Left lung (tissue), 10 donors: ENCODE data around the gene ANKRD10. TPM values are rescaled to one million over a fixed set of nuclear protein-coding genes. Genes with fewer than 3 reads are reported as not detected.

ENCODE experiments used
- ATAC-seq: fragments of 200-7000 bp; cut with Tn5 transposase; one replicate; pipeline ENCODE4 v1.9.1; 2020; ENCODE audit warnings: moderate library complexity
- DNase-seq, 4 donors: peaks; one replicate each; pipeline ENCODE4 v3.0.0-alpha.2; 2013 to 2020
- H3K27ac ChIP-seq, 2 donors: fragments of 200-600 bp; sonication (generic) in 1 of 2; one replicate each; pipeline versions ENCODE4 v1.5.0 to v1.8.0; 2020 to 2021
- H3K27me3 ChIP-seq, 2 donors: fragments of 200-600 bp; sonication (generic) in 1 of 2; one replicate each; pipeline versions ENCODE4 v1.5.0 to v1.8.0; 2020 to 2021
- H3K36me3 ChIP-seq, 2 donors: fragments of 200-600 bp; sonication (generic) in 1 of 2; one replicate each; pipeline versions ENCODE4 v1.5.0 to v1.8.0; 2020 to 2021
- H3K4me1 ChIP-seq, 2 donors: fragments of 200-600 bp; one replicate each; pipeline ENCODE4 v1.8.0; 2021
- H3K4me3 ChIP-seq, 2 donors: fragments of 200-600 bp; sonication (generic) in 1 of 2; one replicate each; pipeline versions ENCODE4 v1.5.0 to v1.8.0; 2020 to 2021; ENCODE audit warnings: mild to moderate bottlenecking in 1 of 2
- H3K9me3 ChIP-seq, 2 donors: fragments of 200-600 bp; sonication (generic) in 1 of 2; one replicate each; pipeline versions ENCODE4 v1.5.0 to v1.8.0; 2020 to 2021
- intact Hi-C, 2 donors: fragments of 100-400 bp; cut with DNase I; formaldehyde crosslinking; loops; one replicate each; pipeline versions ENCODE4 v1.11.2 to v1.14.2; 2022
- polyA plus RNA-seq, 6 donors: library from polyadenylated mRNA; unstranded; fragments of 120-200 nt; gene quantifications; one replicate each; pipeline ENCODE4 v1.2.1, GENCODE V29; 2013; ENCODE audit not compliant: insufficient read length in 6 of 6
- total RNA-seq, 2 donors: library from RNA; stranded (reverse); fragmentation: NEBNext Ultra II Directional; extraction: Animal tissue kit (Norgen Biotek cat#: 25700); gene quantifications; one replicate each; pipeline ENCODE4 v1.2.1, GENCODE V29; 2021
- TF ChIP-seq, protein P1 (sequence below), 2 donors: fragments of 200-600 bp; sonication (generic) in 1 of 2; IDR thresholded peaks; one replicate each; pipeline versions ENCODE4 v1.5.0 to v1.8.0; 2021; ENCODE audit warnings: antibody characterized with exemption in 2 of 2
- donor health status: DM: no; HTN: yes; CAD: no.
- donor health status: DM: no; HTN: no; CAD: no.

The ANKRD10 gene
- total and polyA plus RNA-seq, 8 donors, result 101 to 489 (median 426) TPM

DNA sequence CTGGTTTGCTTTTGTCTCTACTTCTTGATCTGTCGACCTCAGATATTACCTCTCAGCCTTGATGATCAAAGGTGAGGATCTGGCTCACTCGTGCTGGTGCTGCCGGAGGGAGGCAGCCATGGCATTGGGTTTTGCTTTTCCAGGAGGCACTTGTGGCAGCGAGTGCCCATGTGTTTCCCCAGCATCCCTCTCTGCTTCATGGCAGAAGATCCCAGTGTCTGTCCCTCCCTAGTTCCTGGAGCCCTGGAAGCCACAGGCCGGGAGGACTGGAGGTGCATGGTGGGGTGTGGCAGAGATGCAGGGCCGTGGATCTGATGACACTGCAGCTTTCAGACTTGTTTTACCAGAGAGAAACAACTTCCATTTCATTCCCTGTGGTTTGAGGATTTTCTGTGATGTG lies 47.5 kb downstream of the ANKRD10 start:
- Histone ChIP-seq H3K27me3 (peaks cover 0 to 11% of the 10 kb centered on the region in 2 donors), H3K4me1 (peaks cover 7 to 8% of the 10 kb centered on the region in 2 donors), H3K36me3 (no peaks in the 10 kb centered on the region), H3K9me3 (no peaks in the 10 kb centered on the region), H3K27ac (no peak overlapping the region), H3K4me3 (no peak overlapping the region)
- ATAC-seq (no peak), DNase-seq (no peak)
- TF ChIP-seq, protein P1, sequence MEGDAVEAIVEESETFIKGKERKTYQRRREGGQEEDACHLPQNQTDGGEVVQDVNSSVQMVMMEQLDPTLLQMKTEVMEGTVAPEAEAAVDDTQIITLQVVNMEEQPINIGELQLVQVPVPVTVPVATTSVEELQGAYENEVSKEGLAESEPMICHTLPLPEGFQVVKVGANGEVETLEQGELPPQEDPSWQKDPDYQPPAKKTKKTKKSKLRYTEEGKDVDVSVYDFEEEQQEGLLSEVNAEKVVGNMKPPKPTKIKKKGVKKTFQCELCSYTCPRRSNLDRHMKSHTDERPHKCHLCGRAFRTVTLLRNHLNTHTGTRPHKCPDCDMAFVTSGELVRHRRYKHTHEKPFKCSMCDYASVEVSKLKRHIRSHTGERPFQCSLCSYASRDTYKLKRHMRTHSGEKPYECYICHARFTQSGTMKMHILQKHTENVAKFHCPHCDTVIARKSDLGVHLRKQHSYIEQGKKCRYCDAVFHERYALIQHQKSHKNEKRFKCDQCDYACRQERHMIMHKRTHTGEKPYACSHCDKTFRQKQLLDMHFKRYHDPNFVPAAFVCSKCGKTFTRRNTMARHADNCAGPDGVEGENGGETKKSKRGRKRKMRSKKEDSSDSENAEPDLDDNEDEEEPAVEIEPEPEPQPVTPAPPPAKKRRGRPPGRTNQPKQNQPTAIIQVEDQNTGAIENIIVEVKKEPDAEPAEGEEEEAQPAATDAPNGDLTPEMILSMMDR (IDR thresholded peaks at IDR 0.05), result no peak
- intact Hi-C loops, result no loop called here

- TF ChIP-seq, protein P1 (IDR thresholded peaks at IDR 0.05), result no peak
- ATAC-seq, result no peak
- H3K27ac ChIP-seq, result no peak overlapping the region
- H3K9me3 ChIP-seq, result no peaks in the 10 kb centered on the region
- H3K27me3 ChIP-seq, result peaks cover 0 to 11% of the 10 kb centered on the region in 2 donors
- peaks cover 7 to 8% of the 10 kb centered on the region in 2 donors for H3K4me1 ChIP-seq
- H3K36me3 ChIP-seq, result no peaks in the 10 kb centered on the region
- no peak for DNase-seq
- intact Hi-C loops, result no loop called here
- H3K4me3 ChIP-seq, result no peak overlapping the region
Observed at GRCh38 chr13:110866491-110867170, 48.2 kb downstream of the ANKRD10 start.

- H3K4me3 ChIP-seq, result no peak overlapping the region
- no peaks in the 10 kb centered on the region for H3K9me3 ChIP-seq
- H3K27ac ChIP-seq, result no peak overlapping the region
- H3K36me3 ChIP-seq, result no peaks in the 10 kb centered on the region
- DNase-seq, result no peak
- no peaks in the 10 kb centered on the region for H3K4me1 ChIP-seq
- TF ChIP-seq, protein P1 (IDR thresholded peaks at IDR 0.05), result no peak
- H3K27me3 ChIP-seq, result no peaks in the 10 kb centered on the region
- intact Hi-C loops, result no loop called here
- no peak for ATAC-seq
Observed at GRCh38 chr13:110863685-110864084, 51.2 kb downstream of the ANKRD10 start.

DNA sequence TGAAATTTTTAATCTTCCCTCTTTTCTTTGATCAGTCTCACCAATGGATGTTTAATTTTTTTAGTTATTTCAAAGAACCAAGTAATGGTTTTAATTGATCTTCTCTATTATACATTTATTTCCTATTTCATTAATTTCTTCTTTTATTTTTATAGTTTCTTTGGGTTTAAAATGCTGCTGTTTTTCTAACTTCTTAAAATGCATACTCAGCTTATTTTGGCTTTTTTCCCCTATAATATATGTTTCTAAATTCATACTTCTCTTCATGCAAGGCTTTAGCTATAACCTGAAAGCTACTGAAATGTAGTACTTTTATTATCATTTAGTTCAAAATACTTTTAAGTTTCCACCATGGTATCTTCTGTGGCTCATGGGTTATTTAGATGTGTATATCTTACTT lies 53.9 kb downstream of the ANKRD10 start:
- TF ChIP-seq, protein P1 (IDR thresholded peaks at IDR 0.05), result no peak
- Histone ChIP-seq H3K27me3 (no peaks in the 10 kb centered on the region), H3K4me3 (no peak overlapping the region), H3K4me1 (no peaks in the 10 kb centered on the region), H3K9me3 (peaks cover 0 to 9% of the 10 kb centered on the region in 2 donors), H3K27ac (no peak overlapping the region), H3K36me3 (no peaks in the 10 kb centered on the region)
- intact Hi-C loops, result no loop called here
- DNase-seq (no peak), ATAC-seq (no peak)

DNA sequence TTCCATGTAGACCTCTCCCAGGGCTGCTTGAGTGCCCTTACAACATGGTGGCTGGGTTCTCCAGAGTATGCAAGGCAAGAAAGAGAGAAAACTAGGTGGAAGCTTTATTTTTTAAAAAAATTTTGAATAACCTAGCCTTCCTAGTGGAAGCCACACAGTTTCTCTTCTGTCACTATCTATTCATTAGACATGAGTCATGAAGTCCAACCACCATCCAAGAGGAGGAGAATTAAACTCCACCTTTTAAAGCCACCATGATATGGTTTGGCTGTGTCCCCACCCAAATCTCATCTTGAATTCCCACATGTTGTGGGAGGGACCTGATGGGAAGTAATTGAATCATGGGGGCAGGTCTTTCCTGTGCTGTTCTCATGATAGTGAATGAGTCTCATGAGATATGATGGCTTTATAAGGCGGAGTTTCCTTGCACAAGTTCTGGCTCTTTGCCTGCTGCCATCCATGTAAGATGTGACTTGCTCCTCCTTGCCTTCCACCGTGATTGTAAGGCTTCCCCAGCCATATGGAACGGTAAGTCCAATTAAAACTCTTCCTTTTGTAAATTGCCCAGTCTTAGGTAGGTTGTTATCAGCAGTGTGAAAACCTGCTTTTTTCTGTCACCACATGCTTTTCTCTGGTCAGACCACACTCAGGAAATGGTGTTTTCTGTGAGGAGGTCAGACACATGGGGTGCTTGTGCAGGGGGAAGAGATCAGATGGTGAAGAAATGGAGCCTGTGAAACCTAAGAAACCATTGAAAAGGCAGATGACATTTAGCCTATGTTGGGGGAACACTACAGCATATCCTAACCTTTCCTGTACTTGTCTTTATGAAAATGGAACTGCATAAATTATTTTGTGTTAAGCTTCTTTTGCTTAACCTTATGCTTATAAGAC lies 57.7 kb downstream of the ANKRD10 start:
- peaks cover 0 to 9% of the 10 kb centered on the region in 2 donors for H3K9me3 ChIP-seq
- no peaks in the 10 kb centered on the region for H3K36me3 ChIP-seq
- intact Hi-C loops, result no loop called here
- no peaks in the 10 kb centered on the region for H3K27me3 ChIP-seq
- DNase-seq (no peak), ATAC-seq (no peak)
- H3K4me3 ChIP-seq, result no peak overlapping the region
- H3K27ac ChIP-seq, result no peak overlapping the region
- TF ChIP-seq, protein P1 (IDR thresholded peaks at IDR 0.05), result no peak
- no peaks in the 10 kb centered on the region for H3K4me1 ChIP-seq
